ENCODE results near the gene ACSL1.
"Not testable (repeated sequence)": the region's sequence is repeated elsewhere in the genome, so short reads cannot be mapped to it uniquely, and the experiment has no call there.

Gene ACSL1

DNA sequence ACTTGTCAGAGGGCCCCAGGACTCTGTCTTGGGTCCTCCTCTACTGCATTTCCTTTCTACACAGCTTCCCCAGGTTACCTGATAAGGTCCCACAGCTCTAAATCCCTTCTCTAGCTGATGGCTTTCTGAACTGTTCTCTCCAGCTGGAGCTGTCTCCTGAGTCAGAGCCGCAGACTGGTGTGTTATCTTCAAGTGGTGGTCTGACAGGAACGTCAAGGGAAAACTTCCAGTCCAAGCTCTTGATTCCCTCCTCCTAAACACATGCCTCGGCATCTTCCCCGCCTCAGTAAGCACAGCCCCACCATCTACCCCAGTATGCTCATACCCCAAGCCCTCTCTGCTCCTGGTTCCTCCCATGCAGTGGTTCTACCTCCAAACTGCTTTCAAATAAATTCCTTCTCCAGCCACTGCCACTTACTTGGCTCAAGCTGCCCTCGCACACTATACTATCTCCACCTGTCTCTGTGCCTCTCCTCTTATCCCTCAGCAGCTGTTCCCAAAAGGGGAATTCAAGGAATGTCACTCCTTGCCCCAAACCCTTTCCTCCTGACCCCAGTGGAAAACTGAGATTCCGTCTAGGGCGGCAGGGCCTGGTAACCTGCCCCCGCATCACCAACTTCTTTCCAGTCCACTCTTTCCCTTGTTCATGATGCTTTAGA is 74.7 kb downstream of the ACSL1 start:
- no peak for DNase-seq

DNA sequence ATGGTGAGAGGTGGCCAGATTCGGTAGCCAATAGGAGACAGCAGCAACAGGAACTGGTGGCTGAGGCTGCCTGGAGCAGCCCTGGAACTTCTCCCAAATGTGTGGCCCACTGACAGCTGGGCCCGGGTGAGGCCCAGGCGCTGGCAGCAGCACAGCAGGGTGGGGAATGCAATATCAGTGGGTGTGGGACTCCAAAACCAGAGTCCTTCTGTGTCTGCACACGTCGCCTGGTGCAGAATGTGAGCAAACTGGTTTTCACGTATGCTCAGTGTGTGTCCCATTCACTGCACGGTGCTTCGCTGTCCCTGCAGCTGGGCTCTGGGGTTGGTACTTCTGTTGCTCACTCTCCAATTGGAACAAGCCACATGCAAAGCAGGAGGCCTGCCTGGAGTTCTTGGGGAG is 77.5 kb downstream of the ACSL1 start:
- no peak for DNase-seq

DNA sequence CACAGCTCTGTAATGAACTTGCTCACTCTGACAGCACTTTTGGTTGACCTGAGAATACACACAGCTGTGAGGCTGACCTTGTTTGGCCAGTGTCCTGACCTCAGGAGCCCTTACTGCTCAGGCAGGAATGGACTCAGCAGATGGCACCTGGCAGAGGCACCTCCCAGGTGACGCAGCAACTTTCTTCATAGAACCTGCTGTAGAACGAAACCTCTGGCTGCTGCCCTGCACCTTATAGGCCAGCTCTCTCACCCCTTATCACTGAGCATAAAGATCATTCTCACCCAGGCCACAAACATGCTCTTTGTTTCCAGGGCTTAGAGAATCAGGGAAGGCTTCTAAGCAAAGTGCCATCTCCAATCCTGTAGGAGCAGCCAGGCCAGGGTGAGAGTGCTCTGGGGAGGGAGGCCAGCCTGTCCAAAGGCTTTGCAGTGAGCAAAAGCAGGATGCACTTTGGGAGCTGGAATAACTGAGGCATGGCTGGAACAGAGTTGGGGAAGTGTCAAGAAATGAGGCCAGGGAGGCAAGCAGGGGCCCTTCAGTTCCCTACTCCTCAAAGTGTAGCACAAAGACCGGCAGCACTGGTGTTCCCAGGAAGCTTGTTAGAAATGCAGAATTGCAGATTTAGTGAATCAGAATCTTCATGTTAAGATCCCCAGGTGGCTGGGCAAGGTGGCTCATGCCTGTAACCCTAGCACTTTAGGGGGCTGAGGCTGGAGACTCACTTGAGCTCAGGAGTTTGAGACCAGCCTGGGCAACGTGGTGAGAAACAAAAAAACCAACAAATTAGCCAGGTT is 78.5 kb downstream of the ACSL1 start:
- no peak for DNase-seq

DNA sequence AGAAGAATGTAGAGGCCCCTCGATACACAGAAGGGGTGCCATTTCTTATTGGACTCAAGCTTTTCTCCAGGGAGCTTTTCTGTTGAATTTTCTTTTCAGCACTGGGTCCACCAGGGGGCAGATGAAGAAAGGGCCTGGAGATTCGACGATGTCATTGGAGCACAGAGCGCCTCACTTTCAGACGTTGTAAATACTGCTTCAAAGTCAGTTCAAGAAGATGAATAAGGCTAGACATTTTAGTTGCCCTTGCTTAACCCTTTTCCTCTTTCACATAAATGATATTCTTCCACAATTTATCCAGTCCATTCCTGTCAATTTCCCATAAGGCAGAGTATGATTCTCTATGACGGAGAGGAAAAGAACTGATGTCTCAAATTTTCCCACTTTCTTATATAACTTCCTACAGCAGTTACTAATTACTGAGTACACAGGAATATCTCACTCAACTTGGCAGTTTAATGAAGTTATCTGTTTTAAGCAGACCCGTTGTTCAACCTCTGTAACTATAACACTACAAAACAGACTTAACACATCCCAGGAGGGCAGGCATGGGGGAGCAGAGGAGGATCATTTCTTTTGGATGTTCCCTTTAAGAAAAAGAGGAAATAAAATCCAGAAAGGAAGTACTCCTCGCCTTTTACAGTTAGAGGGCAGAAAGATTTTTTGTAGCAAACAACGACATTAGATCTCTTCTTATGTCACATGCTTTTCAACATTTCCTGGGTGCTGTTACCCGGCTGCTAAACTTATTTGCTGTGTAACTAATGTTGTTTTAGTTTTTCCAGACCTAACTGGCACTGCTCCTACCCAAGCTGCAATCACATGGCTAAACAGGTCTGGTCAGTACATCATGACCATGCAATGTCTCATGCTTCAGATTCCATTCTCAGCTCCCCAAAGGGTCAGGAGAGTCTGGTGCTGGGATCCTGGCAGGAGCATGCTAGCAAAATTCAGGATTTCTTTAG is 79.7 kb downstream of the ACSL1 start:
- DNase-seq: peak; percentile 67

DNA sequence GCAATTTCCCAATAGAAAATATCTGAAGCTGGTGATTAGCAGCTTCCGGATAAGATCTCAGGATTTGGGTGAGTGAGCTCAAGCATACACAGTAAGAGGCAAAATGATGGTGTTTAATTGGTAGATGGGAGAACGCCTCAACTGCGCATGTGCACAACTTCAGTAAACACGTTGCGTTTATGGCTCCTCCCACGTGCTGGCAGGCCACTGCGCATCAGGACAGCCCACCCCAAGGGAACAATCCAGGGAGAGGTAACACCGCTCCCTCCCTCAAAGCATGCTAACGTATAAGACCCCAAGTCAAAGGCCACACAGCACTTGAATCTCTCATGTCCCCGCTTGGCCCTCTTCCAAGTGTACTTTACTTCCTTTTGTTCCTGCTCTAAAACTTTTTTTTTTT is 81.5 kb downstream of the ACSL1 start:
- no peak for DNase-seq

DNA sequence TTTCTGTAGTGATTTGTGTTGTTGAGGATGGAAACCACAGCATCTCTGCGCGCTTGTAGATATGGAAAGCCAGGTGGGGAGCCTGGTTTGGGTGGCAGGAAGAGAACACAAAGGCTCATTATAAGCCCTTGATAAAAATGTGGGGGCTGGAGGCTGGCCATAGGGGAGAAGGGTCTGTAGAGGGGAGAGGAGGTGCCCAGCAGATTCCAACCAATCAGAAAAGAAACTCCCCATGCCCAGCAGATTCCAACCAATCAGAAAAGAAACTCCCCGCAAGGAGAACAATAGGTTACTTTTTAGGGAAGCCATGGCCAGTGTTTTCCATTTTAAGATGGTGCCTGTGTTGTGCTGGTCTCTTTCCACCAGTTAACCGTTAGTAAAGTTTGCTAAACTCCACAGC is 82.1 kb downstream of the ACSL1 start:
- DNase-seq: no peak

DNA sequence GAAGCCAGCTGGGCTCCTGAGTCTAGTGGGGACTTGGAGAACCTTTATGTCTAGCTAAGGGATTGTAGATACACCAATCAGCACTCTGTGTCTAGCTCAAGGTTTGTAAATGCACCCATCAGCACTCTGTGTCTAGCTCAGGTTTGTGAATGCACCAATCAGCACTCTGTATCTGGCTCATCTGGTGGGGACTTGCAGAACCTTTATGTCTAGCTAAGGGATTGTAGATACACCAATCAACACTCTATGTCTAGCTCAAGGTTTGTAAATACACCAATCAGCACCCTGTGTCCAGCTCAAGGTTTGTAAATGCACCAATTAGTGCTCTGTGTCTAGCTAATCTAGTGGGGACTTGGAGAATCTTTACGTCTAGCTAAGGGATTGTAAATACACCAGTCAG is 84.1 kb downstream of the ACSL1 start:
- DNase-seq: not testable (repeated sequence)

DNA sequence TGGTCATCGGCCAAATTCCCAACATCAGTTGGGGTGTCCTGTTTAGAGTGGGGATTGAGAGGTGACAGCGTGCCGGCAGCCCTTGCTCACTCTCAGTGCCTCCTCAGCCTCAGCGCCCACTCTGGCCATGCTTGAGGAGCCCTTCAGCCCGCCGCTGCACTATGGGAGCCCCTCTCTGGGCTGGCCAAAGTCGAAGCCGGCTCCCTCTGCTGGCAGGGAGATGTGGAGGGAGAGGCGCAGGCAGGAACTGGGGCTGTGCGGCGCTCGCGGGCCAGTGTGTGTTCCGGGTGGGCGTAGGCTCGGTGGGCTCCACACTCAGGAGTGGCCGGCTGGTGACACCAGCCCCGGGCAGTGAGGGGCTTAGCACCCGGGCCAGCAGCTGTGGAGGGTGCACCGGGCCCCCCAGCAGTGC is 84.8 kb downstream of the ACSL1 start:
- no peak for DNase-seq

DNA sequence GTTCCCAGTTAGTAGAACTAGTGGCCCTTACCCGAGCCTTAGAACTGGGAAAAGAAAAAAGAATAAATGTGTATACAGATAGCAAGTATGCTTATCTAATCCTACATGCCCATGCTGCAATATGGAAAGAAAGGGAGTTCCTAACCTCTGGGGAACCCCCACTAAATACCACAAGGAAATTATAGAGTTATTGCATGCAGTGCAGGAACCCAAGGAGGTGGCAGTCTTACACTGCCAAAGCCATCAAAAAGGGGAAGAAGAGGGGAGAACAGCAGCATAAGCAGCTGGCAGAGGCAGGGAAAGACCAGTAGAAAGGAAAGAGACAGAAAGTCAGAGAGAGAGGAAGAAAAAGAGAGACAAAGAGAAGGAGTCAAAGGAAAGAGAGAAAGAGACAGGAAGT is 86.2 kb downstream of the ACSL1 start:
- peak; percentile 19 for DNase-seq

DNA sequence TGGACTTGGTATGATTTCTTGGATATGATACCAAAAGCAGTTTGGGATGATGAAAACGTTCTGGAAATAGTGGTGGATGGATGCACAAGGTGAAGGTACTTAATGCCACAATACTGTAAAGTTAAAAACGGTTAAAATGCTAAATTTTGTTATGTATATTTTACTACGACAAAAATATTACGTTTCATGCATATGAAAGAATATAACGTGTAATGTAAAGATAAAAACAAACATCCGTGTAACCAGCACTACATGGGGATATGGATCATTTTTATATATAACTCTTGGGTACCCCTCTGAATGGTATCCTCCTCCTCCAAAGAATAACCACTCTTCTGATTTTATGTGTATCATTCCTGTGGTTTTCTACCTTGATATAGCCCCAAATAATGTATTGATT is 91.0 kb downstream of the ACSL1 start:
- no peak for DNase-seq

DNA sequence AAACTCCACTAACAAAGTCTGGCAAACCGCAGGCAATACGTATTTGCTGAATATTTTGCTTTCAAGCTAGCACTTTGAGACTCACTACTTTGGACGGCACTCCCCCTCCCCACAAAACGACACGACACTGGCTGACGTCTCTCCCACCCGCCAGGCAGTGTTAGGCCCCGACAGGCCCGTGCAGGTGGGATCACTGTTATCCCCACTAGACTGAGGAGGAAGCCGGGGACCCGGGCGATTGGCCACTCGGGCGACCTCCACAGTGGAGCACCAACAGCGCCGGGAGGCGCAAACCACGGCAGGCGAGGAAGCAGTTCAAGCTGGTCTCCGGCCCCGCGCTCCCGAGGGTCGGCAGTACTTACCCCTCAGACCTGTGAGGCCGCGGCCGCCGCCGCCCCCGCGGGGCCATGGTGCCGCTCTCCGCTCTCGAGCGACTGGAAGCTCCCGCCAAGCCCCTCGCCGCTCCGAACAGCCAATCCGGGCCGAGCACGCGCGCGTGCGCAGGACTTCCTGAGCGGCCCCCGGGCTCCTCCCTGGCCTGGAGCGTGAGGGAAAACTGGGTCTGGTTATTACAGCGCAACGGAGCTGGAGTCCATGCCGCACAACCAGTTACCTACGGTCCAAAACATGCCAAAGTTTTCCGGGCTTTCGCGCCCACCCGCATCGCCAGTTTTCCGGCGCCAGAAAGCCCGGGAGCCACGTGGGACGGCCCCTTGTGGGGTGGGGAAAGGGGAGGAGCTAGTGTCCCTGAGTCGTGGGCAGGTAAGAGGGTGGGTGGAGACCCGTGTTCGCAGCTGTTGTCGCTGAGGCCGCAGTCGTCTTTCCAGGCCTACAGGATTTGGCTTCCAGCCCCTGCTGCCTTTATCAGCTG is 91.9 kb downstream of the ACSL1 start, which contains the start of gene CENPU:
CENPU (minus strand) TSS at position 443 of the 871 bp plus-strand sequence; CDS start at position 409, 34 bp downstream.
- DNase-seq: peak; percentile 95

DNA sequence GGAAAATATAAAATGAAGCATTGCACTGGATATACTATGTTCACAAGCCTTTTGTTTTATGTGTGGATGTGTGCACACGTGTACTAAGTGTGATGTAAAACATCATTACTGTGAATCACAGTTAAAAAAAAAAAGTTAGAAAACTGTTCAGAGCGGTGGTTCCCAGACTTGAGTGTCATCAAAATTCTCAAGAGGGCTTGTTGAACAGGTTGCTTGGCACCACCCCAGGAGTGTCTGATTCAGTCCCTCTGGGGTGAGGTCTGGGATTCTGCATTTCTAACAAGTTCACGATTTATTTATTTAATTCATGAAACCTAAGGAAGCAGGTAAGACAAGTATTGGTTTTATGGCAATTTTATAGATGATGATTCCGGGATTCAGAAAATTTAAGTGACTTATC is 93.6 kb downstream of the ACSL1 start:
- DNase-seq: no peak

DNA sequence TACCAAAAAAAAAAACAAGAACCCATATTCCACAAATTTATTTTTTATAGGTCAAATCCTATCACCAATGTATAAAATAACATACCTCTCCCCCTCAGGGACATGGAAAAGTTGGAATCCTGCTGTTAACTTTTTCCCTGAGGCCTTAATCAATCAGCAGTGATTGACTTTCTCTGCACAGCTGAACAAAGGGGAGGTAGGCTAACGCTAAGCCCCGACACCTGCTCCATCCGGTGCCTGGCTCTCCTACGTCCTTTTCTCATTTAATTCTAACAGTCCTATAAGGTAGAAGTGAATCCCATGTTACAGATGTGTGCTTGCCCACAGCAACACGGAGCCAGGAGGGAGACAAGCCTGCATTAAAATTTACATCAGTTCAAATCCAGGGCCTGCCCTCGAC is 94.7 kb downstream of the ACSL1 start:
- no peak for DNase-seq

DNA sequence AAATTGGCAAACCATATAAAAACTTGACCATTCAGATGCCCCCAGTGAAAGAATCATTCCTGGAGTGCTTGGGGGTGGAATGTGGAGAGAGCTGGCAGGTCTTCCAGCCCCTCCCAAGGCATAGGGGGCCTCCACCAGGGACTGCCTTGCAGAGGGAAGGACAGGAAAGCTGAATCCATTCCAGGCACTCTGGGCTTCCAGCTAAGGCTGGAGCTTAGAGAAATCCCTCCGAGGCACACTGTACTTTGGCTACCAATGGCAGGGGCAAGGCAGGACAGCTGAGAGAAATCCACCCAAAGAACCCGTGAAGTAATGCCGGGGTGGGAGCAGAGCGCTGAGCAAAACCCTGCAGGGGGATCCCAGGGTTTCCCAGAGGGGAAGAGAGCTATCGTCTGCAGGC is 95.8 kb downstream of the ACSL1 start:
- DNase-seq: no peak

DNA sequence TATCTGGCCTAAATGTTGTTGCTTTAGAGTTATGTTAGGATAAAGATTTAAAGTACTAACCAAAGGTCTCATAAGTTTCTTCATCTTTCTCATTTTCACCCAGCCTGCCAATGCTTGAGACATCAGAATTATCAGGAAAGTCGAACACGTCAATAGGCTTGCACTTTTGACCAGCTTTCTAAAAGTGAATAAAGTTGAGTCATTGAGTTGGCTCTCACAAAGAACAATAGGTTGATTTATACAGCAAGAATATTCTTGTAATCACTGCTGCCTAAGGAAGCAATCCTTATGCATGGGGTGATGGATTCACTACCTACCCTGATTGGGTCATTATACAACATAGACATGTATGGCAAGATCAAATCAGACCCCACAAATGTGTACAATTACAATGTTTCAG is 96.9 kb downstream of the ACSL1 start:
- no peak for DNase-seq

DNA sequence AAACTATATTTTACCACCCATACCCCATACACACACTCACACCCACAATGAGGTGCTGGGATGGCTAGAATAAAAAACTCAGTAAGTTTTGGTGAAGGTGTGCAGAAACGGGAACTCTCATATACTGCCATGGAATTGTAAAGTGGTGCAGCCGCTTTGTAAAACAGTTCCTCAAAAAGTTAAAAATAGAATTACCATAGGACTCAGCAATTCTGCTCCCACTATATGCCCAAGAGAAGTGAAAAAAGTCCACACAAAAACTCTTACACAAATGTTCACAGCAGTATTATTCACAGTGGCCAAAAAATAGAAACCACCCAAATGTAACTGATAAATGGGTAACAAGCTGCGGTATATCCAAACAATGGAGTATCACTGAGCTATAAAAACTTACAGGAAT is 98.3 kb downstream of the ACSL1 start:
- no peak for DNase-seq

DNA sequence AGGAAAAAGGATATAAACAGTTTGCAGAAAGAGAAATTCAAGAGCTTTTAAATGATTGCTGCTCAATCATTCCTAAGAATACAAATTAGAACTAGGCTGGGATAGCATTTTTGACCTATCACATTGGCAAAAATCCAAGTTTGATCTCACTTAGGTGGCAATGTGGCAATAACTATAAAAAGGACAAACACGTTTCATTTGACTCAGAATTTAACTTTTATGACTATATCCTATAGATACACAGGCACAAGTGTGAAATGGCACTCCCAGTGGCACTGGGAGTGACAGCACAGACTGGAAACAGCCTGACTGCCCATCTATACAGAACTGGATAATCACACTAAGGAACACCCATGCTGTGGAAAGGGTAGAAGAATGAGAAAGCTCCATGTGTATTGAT is 103.0 kb downstream of the ACSL1 start:
- DNase-seq: no peak

DNA sequence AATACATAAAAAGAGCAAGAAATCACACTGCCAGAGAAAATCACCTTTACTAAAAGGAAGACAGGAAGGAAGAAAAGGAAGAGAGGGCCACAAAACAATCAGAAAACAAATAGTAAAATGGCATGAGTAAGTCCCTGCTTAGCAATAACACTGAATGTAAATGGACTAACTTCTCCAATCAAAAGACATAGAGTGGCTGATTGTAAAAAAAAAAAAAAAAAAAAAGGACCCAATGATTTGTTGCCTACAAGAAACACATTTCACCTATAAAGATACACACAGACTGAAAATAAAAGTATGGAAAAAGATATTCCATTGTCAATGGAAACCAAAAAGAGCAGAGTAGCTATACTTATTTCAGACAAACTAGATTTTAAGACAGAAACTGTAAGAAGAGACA is 104.5 kb downstream of the ACSL1 start:
- no peak for DNase-seq

DNA sequence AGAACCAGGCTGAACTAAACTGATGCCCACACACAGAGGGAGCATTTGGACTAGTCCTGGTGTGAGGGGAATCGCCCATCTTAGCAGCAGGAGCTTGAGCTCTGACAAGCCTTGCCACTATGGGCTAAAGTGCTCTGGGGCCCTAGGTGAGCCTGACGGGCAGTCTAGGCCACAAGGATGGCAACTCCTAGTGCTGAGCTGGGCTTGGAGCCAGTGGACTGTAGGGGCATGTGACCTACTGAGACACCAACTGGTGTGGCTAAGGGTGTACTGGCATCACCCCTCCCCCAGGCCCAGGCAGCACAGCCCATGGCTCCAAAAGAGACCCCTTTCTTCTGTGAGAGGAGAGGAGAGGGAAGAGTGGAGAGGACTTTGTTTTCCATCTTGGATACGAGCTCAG is 106.4 kb downstream of the ACSL1 start:
- no peak for DNase-seq

DNA sequence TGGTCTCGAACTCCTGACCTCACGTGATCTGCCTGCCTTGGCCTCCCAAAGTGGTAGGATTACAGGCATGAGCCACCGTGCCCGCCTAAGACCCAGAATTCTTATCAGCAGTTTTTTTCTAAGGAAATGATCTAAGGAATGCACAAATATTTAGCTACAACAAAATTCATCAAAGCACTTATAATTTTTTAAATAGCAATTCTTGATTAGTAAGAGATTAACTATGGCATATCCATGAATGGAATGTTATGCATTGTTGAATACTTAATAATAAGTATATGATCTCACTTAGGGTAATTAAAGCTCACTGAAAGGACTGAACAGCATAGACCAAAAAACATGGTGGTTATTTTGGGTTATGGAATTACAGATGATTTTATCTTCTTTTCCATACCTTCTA is 110.2 kb downstream of the ACSL1 start:
- no peak for DNase-seq

DNA sequence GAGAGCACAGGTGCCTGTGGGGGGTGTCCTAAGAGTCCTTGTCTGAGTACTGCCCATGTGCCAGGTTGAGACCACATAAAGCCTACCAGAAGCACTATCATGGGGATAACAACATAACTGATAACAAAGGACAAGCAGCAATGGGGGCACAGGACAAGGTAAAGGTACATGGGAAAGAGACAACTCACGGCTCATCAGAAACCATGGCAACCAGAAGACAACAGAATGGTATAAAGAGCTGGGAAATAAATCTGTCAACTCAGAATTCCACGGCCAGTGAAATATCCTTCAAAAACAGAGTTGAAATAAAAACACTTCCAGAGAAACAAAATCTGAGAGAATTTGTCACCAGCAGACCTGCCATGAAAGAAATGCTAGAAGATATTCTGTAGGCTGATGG is 111.9 kb downstream of the ACSL1 start:
- no peak for DNase-seq

DNA sequence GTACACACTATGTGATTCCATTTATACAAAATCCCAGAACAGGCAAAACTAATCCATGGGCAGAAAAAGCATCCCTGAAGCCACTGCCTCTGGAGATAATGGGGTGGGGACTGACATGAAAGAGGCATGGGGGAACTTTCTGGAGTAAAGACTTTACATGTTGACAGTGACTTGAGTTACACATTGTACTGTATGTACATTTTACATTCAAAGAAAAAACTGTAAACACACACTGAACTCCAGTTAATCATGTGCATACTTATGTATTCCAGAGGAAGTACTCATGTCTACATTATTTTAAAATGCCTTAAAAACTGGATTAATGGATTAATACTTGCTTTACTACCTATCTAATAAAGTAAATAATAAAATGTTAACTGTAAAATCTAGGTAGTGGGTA is 113.4 kb downstream of the ACSL1 start:
- DNase-seq: no peak

Data from CD4-positive, alpha-beta T cell treated with Interferon gamma for 1 hour (primary cell).